GM18505 (cell line): ENCODE data around the gene TINAGL1.

Source experiments
- ATAC-seq: cut with Tn5 transposase; IDR thresholded peaks from one replicate; pipeline ENCODE4 v1.9.1; 2021; ENCODE audit not compliant: unreplicated experiment
- POLR2A ChIP-seq: IDR thresholded peaks from 4 replicates; pipeline ENCODE4 v1.6.1; 2011; ENCODE audit warnings: borderline replicate concordance; ENCODE audit not compliant: insufficient read depth, insufficient read length; ENCODE audit errors: extremely low read depth

Gene TINAGL1

DNA sequence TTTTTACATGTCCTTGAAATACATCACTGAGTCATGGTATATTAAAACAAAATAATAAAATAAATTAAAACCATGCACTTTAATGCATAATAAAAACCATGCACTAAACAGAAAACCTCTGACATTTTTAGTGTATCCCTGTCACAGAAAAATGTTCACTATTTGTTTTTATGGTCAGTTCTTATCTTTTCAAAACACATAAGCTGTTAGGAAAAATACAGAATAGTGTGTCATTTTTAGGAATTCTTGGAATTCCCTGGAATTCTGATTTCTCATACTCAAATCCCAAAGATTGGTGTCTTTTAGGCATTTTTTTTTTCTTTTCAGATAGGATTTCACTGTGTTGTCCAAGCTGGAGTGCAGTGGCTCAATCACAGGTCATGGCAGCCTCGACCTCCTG is 25.1 kb upstream of the TINAGL1 start:
- no peak for TF ChIP-seq POLR2A
- no peak for ATAC-seq

DNA sequence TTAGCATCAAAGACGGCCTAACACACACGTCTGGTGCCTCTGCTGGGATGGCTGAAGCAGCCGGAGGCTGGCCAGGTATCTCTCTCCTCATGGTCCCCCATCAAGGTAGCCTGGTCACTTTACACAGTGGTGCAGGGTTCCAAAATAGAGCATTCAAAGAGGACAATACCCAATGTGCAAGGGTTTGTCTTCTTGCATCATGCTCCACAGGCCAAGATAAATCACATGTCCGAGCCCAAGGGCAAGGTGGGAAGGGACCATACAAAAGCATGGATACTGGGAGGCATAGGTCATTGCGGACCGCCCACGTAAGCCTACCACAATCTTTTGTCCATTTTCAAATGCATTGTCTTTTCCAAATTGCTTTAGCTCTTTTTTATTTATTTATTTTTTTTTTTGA is 23.8 kb upstream of the TINAGL1 start:
- TF ChIP-seq POLR2A = no peak
- no peak for ATAC-seq

DNA sequence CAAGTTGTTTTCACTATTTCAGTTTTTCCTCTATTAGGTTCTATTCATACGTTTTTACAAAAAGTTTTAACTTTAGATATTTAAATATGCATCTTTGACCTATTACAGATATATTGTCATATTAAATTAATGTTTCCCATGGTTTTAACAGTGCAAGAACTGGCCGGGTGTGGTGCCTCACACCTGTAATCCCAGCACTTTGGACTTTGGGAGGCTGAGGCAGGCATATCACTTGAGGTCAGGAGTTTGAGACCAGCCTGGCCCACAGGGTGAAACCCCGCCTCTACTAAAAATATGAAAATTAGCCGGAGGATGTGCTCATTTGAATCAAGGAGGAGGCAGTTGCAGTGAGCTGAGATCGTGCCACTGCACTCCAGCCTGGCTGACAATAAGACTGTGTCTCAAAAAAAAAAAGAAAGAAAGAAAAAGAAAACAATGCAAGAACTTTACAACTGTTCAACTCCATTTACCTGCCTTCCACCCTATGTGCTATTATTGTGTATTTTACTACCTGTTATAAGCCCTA is 19.8 kb upstream of the TINAGL1 start:
- ATAC-seq = no peak
- TF ChIP-seq POLR2A = no peak

DNA sequence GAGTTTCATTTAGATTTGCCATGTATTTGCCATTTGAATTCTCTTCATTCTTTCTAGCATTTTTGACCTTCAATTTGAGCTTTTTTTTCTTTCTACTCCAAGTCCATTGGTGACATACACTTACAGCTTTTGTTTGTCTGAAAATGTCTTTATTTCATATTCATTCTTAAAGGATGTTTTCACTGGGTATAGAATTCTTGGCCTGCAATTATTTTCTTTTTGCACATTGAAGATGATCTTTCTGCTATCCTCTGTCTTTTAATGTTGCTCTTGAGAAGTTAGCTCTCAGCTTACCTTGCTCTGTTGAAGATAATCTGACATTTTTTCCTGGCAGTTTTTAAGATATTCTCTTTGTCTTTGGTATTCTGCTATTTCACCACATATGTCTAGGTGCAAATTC is 16.6 kb upstream of the TINAGL1 start:
- TF ChIP-seq POLR2A = no peak
- ATAC-seq = no peak

DNA sequence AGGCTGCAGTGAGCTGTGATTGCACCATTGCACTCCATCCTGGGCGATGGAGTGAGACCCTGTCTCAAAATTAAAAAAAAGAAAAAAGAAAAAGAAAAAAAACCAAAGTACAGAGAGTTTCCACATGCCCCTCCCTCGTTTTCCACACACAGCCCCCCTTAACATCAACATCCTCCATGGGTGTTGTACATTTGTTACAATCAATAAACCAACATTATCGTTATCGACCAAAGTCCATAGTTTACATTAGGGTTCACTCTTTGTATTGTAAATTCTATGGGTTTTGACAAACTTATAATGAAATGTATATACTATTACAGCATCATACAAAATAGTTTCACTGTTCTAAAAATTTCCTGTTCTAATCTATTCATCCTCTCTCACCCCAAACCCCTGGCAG is 15.9 kb upstream of the TINAGL1 start:
- no peak for TF ChIP-seq POLR2A
- no peak for ATAC-seq

DNA sequence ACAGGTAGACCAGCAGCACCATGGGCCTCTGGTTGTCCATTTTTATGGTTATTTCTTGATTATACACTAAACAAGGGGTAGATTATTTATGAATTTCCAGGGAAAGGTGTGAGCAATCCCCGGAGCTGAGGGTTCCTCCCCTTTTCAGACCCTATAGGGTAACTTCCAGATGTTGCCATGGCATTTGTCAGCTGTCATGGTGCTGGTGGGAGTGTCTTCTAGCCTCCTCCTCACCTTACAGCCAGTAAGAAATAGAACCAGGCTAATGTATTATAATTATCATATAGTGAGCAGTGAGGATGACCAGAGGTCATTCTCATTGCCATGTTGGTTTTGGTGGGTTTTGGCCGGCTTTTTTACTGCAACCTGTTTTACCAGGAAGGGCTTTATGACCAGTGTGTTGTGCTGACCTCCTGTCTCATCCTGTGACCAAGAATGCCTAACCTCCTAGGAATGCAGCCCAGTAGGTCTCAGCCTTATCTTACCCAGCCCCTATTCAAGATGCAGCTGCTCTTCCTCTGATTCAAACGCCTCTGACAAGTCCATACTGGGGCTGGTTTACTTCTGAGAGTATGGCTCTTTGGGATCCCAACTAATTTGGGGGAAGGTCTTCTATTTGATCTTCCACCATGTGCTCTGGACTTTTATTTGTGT is 13.5 kb upstream of the TINAGL1 start:
- no peak for TF ChIP-seq POLR2A
- no peak for ATAC-seq

DNA sequence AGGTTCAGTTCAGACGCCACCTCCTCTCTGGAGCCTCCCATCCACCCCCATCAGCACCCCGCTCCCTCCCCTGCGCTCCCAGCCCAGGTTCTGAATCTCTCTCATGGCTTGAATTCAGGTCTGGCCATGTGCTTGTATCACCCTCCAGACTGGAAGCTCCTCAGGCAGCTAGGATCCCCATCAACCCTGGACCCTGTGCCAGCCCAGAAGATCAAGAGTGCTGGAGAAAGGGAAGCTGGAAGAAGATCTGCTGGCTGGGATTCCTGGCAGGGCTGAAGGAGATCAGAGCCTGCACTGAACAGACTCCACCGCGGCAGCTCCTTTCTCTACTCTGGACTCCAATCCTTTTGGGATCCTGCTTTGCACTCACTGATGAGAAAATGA is 11.7 kb upstream of the TINAGL1 start:
- ATAC-seq = no peak
- no peak for TF ChIP-seq POLR2A

DNA sequence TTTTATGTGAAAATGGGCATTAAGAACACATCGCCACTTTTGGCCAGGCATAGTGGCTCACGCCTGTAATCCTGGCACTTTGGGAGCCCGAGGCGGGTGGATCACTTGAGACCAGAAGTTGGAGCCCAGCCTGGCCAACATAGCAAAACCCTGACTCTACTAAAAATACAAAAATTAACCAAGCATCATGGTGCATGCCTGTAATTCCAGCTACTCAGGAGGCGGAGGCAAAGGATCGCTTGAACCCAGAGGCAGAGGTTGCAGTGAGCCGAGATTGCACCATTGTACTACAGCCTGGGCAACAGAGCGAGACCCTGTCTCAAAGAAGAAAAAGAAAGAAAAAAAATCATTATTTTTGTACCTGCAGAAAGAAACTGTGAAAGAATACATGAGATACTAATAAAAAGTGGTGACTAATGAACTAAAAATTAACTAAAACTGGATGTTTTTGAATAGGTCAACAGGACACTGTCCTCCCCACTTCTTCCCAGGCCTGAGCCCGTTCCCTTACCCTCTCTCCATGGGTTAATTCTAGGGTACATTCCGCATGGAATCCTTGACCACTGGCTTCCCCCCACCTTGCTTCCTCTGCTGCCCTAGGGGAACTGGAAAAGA is 8.3 kb upstream of the TINAGL1 start:
- ATAC-seq = no peak
- no peak for TF ChIP-seq POLR2A

DNA sequence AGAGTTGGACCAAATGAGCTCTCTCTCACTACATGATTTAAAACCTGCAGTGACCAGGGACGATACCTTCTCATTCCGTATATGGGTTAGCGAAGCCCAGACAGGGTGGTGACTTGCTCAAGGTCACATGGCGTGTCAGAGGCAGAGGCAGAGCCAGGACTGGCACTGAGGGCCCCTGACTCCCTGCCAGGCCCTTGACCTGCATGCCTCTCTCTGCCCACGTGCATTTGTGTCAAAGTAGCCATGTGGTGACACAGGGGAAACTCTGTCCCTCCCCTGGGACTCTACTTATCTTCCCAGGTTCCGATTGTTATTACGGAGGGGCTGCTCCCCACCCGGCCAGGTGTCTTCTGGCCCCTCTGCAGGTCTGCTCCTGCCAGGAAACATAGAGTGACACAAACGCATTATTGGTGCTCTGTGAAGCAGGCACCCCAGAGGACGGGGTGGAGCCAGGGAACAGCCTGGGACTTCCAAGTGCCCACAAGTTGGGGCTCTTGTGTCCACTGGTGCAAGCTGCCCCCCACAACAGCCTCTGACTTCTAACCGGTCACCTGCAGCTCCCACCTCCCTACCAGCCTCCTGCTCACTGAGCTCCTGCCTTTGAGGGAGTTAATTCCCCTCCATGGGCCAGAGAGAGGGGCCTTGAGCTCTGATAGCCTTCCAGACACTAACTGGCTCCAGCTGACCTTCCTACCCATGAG is 7.3 kb upstream of the TINAGL1 start:
- no peak for TF ChIP-seq POLR2A
- ATAC-seq = no peak

DNA sequence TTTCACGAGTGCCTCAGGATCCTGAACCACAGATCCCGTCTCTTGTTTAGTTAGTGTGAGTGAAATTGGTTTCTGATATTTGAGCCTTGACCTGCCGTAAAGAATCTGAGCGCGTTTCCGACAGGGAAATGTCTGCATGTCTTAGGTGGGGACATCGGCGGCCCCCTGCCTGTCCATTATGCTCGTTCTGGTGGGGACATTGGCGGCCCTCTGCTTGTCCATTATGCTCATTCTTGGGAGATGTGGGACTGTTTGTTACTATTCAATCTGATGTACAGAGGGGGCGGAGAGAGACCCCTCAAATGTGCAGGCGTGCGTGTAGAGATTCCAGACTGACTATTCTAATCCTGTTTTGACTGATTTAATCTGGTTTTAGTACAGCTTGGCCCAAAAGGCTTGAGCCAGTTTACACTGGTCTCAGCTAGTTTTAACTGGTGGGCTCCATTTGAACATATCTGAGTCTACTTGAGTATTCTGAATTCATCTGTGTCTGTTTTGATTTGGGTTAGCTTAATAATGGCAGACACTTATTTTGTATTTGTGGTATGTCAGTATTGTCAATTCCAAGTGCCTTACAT is 6.6 kb upstream of the TINAGL1 start:
- no peak for ATAC-seq
- no peak for TF ChIP-seq POLR2A

DNA sequence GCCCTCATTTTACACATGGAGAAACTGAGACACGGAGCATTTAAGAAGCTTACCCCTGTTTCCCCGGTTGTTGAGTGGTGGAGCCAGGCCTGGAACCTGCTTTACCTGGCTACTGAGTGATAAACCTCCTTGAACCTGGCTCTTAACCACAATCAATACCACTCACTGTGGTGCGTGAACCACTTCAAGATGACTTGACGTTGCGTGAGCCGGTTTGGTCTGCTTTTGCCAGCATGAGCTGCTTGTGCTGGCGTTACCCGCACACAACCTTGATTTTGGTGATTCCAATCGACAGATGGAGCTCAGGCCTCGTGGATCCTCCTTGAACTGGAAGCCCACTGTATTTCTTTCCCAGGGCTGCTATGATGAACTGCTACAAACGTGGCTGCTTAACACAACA is 6.1 kb upstream of the TINAGL1 start:
- TF ChIP-seq POLR2A = no peak
- ATAC-seq = no peak

DNA sequence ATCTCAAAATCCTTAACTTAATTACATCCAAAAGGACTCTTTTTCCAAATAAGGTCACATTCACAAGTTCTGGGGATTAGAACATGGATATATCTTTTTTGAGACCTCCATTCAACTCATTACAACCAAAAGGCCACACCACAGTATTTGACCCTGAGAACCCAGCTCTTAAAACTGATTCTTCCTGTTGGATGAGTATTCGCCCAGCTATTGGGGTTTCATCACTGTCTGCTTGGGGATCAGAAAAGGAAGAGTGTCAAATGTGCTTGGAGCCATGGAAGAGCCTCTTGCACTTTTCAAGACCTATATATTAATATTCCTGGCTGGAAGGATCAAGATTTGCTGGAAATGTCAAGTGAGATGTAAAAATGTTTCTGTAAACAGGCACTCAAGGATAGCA is 5.4 kb upstream of the TINAGL1 start:
- no peak for ATAC-seq
- no peak for TF ChIP-seq POLR2A

DNA sequence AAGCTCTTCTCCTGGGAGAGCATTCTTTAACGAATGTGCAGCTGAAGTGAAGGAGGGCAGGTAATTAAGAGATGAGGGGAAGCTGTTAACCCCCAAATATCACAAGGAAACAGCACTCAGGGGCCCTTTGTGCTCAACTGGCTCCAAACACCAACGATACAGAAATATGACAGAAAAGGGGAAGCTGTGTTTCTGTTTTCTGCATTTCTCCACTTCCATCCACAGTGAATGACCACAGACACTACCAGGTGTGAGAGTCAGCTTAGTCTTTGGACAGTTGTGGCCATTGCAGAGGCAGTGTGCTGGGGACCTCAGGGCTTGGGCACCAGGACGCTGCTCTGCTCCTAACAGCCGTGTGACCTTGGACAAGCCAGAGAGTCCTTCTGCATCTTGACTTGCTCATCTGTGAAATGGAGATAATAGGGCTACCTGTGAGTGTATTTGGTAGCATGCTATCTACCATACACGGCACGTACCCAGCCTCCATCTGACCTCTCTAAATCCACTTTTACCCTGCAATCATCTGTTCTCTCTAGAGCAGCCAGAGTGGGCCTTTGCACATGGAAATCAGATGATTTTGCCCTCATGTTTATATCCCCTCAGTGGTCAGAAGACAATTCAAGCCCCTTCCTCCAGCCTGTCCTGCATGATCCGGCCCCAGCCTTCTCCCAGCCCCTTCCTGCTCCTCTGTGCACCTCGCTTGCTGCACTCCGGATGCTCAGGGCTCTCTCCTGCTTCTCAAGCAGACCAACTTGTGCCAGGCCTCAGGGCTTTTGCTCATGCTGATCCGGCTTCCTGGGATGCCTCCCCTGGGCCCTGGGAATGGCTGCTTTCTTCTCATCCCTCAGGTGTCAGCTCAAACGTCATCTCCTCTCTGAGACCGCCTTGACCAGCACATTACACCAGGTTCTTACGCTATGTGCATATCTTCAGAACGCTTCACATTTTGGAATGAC is 4.7 kb upstream of the TINAGL1 start:
- no peak for ATAC-seq
- TF ChIP-seq POLR2A = no peak
